ENCODE data around the gene FLNB. TPM values are rescaled to one million over a fixed set of nuclear protein-coding genes. Genes with fewer than 3 reads are reported as not detected.

FLNB gene
- total RNA-seq, 1 experiment from 2014 or later: 14.2 TPM

DNA sequence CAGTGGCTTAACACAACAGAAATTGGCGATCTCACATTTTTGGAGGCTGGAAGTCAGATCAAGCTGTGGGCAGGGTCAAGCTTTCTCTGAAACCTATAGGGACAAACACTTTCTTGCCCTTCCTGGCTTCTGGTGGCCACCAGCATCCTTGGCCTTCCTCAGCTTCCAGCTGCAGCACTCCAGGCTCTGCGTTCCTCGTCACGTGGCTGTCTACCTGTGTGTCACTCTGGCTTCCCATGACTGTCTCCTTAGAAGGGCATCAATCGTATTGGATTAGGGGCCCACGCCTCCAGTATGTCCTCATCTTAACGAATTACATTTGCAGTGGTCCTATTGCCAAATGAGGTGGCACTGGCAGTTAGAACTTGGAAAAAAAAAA, 176.7 kb downstream of the FLNB start:
- Histone ChIP-seq H3K9me2 (replicated peaks; ENCODE audit: insufficient read depth, low read length) (no peaks in the 10 kb centered on the region), H2AFZ (ENCODE audit: low read length) (no peak overlapping the region), H3K36me3 (ENCODE audit: insufficient read depth, low read length) (no peaks in the 10 kb centered on the region), H3K9ac (ENCODE audit: low read length) (no peak overlapping the region), H3K4me1 (ENCODE audit: low read length) (no peaks in the 10 kb centered on the region), H3K27ac (ENCODE audit: low read length) (no peak overlapping the region), H3K4me3 (ENCODE audit: low read length) (no peak overlapping the region), H4K20me1 (ENCODE audit: insufficient read depth, low read depth, low read length) (no peaks in the 10 kb centered on the region), H3K79me2 (ENCODE audit: low read length) (no peaks in the 10 kb centered on the region), H3K4me2 (ENCODE audit: low read depth, low read length, poor library complexity, severe bottlenecking) (no peak overlapping the region), H3K9me3 (ENCODE audit: low read length) (no peaks in the 10 kb centered on the region), H3K27me3 (ENCODE audit: low read length) (no peaks in the 10 kb centered on the region)
- DNase-seq: no peak

DNA sequence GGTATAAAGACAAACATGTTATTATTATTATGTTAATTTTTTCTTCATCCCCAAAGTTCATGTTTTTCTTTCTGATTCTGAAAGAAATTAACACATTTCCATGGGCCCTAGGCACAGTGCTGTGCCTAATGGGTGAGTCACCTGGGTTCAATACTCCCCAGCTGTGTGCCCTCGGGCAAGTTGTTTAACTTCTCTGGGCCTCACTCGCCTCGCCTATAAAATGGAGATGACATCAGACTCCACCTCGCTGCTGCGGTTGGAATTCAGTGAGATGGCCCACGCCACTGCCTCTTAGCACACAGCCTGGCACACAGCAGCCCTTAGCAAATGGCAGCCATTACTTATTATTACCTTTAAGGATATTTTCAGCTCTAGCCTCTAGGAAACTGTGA, 179.9 kb downstream of the FLNB start:
- Histone ChIP-seq H3K79me2 (ENCODE audit: low read length) (no peaks in the 10 kb centered on the region), H3K9me3 (ENCODE audit: low read length) (no peaks in the 10 kb centered on the region), H3K36me3 (ENCODE audit: insufficient read depth, low read length) (no peaks in the 10 kb centered on the region), H4K20me1 (ENCODE audit: insufficient read depth, low read depth, low read length) (no peaks in the 10 kb centered on the region), H3K4me2 (ENCODE audit: low read depth, low read length, poor library complexity, severe bottlenecking) (no peak overlapping the region), H2AFZ (ENCODE audit: low read length) (no peak overlapping the region), H3K9ac (ENCODE audit: low read length) (no peak overlapping the region), H3K27me3 (ENCODE audit: low read length) (no peaks in the 10 kb centered on the region), H3K4me3 (ENCODE audit: low read length) (no peak overlapping the region), H3K9me2 (replicated peaks; ENCODE audit: insufficient read depth, low read length) (no peaks in the 10 kb centered on the region), H3K27ac (ENCODE audit: low read length) (no peak overlapping the region), H3K4me1 (ENCODE audit: low read length) (no peaks in the 10 kb centered on the region)
- DNase-seq: no peak

DNA sequence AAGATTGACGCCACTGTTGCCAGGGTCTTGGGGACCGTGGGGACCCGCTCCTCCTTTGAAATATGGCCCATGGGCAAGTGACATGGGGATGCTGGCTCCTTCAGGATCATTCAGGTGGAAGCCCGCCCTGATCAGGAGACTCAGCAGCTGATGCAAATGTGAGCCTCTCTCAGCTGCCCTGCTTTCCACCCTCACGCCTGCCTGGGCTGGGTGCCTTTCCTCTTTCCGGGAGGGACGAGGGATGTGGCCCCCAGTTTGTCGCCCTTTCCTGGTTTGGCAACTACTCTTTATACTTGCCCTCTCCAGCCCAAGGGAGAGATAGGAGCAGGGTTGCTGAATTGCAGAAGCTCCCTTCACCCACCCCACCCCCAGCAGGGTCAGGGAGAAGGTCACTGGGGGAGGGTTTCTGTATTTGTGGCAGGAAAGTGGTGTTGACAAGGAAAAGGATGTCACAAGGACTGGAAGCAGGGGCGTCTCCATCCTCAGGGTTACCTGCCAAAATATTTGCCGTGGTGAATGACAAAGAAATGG, 180.8 kb downstream of the FLNB start:
- Histone ChIP-seq H3K36me3 (ENCODE audit: insufficient read depth, low read length) (no peaks in the 10 kb centered on the region), H3K9ac (ENCODE audit: low read length) (no peak overlapping the region), H3K79me2 (ENCODE audit: low read length) (no peaks in the 10 kb centered on the region), H3K27me3 (ENCODE audit: low read length) (no peaks in the 10 kb centered on the region), H3K9me2 (replicated peaks; ENCODE audit: insufficient read depth, low read length) (no peaks in the 10 kb centered on the region), H4K20me1 (ENCODE audit: insufficient read depth, low read depth, low read length) (no peaks in the 10 kb centered on the region), H3K4me2 (ENCODE audit: low read depth, low read length, poor library complexity, severe bottlenecking) (no peak overlapping the region), H3K4me1 (ENCODE audit: low read length) (no peaks in the 10 kb centered on the region), H2AFZ (ENCODE audit: low read length) (no peak overlapping the region), H3K4me3 (ENCODE audit: low read length) (no peak overlapping the region), H3K27ac (ENCODE audit: low read length) (no peak overlapping the region), H3K9me3 (ENCODE audit: low read length) (no peaks in the 10 kb centered on the region)
- DNase-seq: no peak

DNA sequence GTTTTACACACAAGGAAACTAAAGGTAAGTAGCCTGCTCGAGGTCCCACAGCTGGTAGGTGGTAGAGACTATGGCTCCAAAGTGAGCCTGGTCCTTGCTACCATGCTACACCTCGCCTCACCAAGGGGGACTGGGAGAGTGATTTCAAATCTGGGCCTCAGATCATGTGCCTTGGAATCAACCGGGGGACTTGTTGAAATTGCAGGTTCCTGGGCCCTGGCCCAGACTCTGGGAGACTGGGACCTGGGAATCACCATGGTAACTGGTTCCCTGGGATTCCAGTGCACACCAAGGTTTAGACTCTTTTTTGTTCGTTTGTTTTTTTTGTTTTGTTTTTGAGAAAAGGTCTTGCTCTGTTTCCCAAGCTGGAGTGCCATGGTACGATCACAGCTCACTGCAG, 181.5 kb downstream of the FLNB start:
- H3K36me3 ChIP-seq (ENCODE audit: insufficient read depth, low read length): no peaks in the 10 kb centered on the region
- no peak for DNase-seq
- H3K4me2 ChIP-seq (ENCODE audit: low read depth, low read length, poor library complexity, severe bottlenecking): no peak overlapping the region
- H3K4me1 ChIP-seq (ENCODE audit: low read length): no peaks in the 10 kb centered on the region
- H3K27ac ChIP-seq (ENCODE audit: low read length): no peak overlapping the region
- H3K79me2 ChIP-seq (ENCODE audit: low read length): no peaks in the 10 kb centered on the region
- H3K9me3 ChIP-seq (ENCODE audit: low read length): no peaks in the 10 kb centered on the region
- H4K20me1 ChIP-seq (ENCODE audit: insufficient read depth, low read depth, low read length): no peaks in the 10 kb centered on the region
- H3K9ac ChIP-seq (ENCODE audit: low read length): no peak overlapping the region
- no peaks in the 10 kb centered on the region for H3K9me2 ChIP-seq (replicated peaks; ENCODE audit: insufficient read depth, low read length)
- H3K27me3 ChIP-seq (ENCODE audit: low read length): no peaks in the 10 kb centered on the region
- H2AFZ ChIP-seq (ENCODE audit: low read length): no peak overlapping the region
- H3K4me3 ChIP-seq (ENCODE audit: low read length): no peak overlapping the region

DNA sequence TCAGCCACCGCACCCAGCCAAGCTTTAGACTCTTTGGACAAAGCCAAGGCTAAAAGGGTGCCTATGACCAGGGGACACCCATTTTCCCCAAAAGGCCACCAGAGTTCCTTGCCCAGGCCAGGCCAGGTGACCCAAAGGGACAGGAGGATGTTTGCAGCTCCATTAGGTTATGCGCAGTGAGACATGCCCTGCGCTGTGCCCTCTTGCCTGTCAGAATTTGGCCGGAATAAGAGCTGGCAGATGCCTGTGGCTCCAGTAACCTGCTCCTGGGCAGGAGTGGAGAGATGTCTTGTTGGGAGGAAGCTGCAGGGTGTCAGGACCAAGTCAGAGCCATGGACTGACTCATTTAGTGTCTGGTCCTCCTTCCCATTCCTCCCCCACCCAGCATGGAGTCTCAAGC, 182.1 kb downstream of the FLNB start:
- Histone ChIP-seq H3K9ac (ENCODE audit: low read length) (no peak overlapping the region), H3K27ac (ENCODE audit: low read length) (no peak overlapping the region), H3K4me2 (ENCODE audit: low read depth, low read length, poor library complexity, severe bottlenecking) (no peak overlapping the region), H3K4me1 (ENCODE audit: low read length) (no peaks in the 10 kb centered on the region), H4K20me1 (ENCODE audit: insufficient read depth, low read depth, low read length) (no peaks in the 10 kb centered on the region), H3K79me2 (ENCODE audit: low read length) (no peaks in the 10 kb centered on the region), H3K4me3 (ENCODE audit: low read length) (no peak overlapping the region), H3K27me3 (ENCODE audit: low read length) (no peaks in the 10 kb centered on the region), H3K9me2 (replicated peaks; ENCODE audit: insufficient read depth, low read length) (no peaks in the 10 kb centered on the region), H2AFZ (ENCODE audit: low read length) (no peak overlapping the region), H3K36me3 (ENCODE audit: insufficient read depth, low read length) (no peaks in the 10 kb centered on the region), H3K9me3 (ENCODE audit: low read length) (no peaks in the 10 kb centered on the region)
- DNase-seq: no peak

DNA sequence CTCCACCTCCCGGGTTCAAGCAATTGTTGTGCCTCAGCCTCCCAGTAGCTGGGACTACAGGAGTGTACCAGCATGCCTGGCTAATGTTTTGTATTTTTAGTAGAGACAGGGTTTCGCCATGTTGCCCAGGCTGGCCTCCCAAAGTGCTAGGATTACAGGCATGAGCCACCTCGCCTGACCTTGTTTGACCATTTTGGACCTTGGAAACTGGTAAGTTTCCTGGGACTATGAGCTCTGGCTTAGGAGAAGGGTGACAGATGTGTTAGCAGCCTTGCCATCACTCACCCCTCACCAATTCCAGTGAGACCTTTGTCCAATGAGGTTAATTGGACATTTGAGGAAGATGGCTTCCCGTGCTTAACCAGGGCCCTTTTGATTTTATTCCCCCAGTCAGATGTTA, 182.7 kb downstream of the FLNB start:
- Histone ChIP-seq H3K4me1 (ENCODE audit: low read length) (no peaks in the 10 kb centered on the region), H3K36me3 (ENCODE audit: insufficient read depth, low read length) (no peaks in the 10 kb centered on the region), H3K27me3 (ENCODE audit: low read length) (no peaks in the 10 kb centered on the region), H3K4me3 (ENCODE audit: low read length) (no peak overlapping the region), H2AFZ (ENCODE audit: low read length) (no peak overlapping the region), H3K27ac (ENCODE audit: low read length) (no peak overlapping the region), H4K20me1 (ENCODE audit: insufficient read depth, low read depth, low read length) (no peaks in the 10 kb centered on the region), H3K4me2 (ENCODE audit: low read depth, low read length, poor library complexity, severe bottlenecking) (no peak overlapping the region), H3K9me3 (ENCODE audit: low read length) (no peaks in the 10 kb centered on the region), H3K9me2 (replicated peaks; ENCODE audit: insufficient read depth, low read length) (no peaks in the 10 kb centered on the region), H3K79me2 (ENCODE audit: low read length) (no peaks in the 10 kb centered on the region), H3K9ac (ENCODE audit: low read length) (no peak overlapping the region)
- DNase-seq: no peak

DNA sequence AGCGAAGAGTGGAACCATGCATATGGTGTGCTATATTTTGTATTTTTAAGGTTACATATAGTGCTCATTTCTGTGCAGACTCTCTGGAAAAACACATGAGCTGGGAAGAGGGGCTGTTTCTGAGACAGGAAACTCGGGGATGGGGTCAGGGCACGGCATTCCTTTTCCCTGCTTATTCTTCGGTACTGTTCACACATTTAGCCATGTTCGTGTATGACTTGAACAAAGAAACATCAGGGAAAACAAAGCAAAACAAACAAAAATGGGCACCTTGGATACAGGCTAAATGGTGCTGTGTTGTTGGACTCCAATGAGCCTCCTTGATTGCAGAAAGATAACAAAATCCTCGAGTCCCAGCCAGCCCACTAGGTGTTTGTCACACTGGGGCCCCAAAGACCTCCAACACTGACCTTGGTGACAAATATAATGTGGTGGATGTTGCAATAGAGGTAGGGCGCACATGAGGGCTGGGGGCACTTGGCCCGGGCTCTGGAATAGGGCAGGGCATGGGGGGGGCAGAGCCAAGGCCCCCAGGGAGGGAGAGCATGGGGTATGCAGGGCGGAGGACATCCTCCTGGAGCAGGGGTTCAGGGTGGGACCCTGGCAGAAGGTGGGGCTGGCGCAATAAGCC, 183.3 kb downstream of the FLNB start:
- no peaks in the 10 kb centered on the region for H3K27me3 ChIP-seq (ENCODE audit: low read length)
- no peaks in the 10 kb centered on the region for H4K20me1 ChIP-seq (ENCODE audit: insufficient read depth, low read depth, low read length)
- no peak overlapping the region for H3K4me3 ChIP-seq (ENCODE audit: low read length)
- no peaks in the 10 kb centered on the region for H3K9me2 ChIP-seq (replicated peaks; ENCODE audit: insufficient read depth, low read length)
- no peak for DNase-seq
- no peaks in the 10 kb centered on the region for H3K36me3 ChIP-seq (ENCODE audit: insufficient read depth, low read length)
- H3K79me2 ChIP-seq (ENCODE audit: low read length): no peaks in the 10 kb centered on the region
- H3K9ac ChIP-seq (ENCODE audit: low read length): no peak overlapping the region
- H3K27ac ChIP-seq (ENCODE audit: low read length): no peak overlapping the region
- no peaks in the 10 kb centered on the region for H3K4me1 ChIP-seq (ENCODE audit: low read length)
- H3K4me2 ChIP-seq (ENCODE audit: low read depth, low read length, poor library complexity, severe bottlenecking): no peak overlapping the region
- H2AFZ ChIP-seq (ENCODE audit: low read length): no peak overlapping the region
- H3K9me3 ChIP-seq (ENCODE audit: low read length): no peaks in the 10 kb centered on the region

DNA sequence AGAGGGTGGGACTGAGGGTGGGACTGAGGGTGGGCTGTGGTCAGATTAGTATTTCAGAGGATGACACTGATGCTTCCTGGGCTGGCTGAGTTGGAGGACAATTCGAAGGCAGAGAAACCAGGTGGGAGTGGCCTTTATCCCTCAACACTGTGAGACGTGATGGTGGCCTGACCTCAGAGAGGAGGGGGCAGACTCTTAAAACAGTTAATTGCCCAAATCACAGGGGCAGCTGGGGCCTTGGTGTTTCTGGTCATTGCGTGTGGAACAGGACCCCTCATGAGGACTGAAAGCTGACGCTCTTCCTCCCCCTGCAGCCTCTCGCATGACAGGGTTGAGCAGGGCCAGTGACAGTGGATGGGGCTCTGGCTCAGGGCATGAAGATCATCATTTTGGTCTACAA, 183.8 kb downstream of the FLNB start:
- no peak for DNase-seq
- H3K9ac ChIP-seq (ENCODE audit: low read length): no peak overlapping the region
- no peaks in the 10 kb centered on the region for H3K79me2 ChIP-seq (ENCODE audit: low read length)
- no peaks in the 10 kb centered on the region for H3K9me2 ChIP-seq (replicated peaks; ENCODE audit: insufficient read depth, low read length)
- no peaks in the 10 kb centered on the region for H3K4me1 ChIP-seq (ENCODE audit: low read length)
- no peak overlapping the region for H3K4me2 ChIP-seq (ENCODE audit: low read depth, low read length, poor library complexity, severe bottlenecking)
- no peaks in the 10 kb centered on the region for H3K27me3 ChIP-seq (ENCODE audit: low read length)
- H2AFZ ChIP-seq (ENCODE audit: low read length): no peak overlapping the region
- H4K20me1 ChIP-seq (ENCODE audit: insufficient read depth, low read depth, low read length): no peaks in the 10 kb centered on the region
- H3K9me3 ChIP-seq (ENCODE audit: low read length): no peaks in the 10 kb centered on the region
- H3K36me3 ChIP-seq (ENCODE audit: insufficient read depth, low read length): no peaks in the 10 kb centered on the region
- H3K27ac ChIP-seq (ENCODE audit: low read length): no peak overlapping the region
- H3K4me3 ChIP-seq (ENCODE audit: low read length): no peak overlapping the region

Measured in Karpas-422 (cell line).